ENCODE results near the gene APBA1.
"Not testable (repeated sequence)": the region's sequence is repeated elsewhere in the genome, so short reads cannot be mapped to it uniquely, and the experiment has no call there.

Gene APBA1

DNA sequence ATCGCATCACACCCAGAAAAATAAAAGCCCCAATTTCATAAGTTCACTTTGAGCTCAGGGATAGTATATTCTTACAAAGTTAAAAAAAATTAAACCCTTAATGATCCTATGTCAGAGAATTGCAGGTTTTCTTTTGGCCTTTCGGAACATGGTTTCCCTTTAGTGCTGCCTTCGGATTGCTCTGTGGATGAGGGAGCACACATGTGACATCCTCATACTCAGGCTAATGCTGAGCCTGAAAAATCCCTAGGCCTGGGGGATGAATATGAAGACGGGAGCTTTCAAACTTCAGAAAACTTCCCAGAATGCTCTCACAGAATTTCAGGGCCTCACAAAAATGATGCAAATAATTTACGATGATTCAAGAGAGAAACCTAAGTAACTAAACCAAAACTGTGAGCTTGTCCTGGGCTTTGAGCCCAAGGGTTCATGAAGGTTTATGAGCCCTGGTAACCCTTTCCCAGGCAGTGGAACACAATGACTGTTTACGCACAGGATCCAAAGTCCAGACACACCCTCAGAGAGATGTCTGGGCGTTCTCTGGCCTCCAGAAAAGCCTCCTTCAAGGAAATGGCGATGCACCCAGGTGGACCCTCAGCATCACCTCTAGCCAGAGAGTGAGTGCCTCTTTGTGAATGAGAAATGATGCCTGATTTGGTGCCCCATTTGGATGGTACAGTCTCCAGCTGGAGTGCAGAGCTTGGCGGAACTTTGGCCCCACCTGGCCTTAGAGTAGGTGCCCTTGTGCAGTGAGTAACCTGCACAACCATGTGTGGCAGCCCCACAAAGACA is 201.8 kb downstream of the APBA1 start:
- no peak for DNase-seq

DNA sequence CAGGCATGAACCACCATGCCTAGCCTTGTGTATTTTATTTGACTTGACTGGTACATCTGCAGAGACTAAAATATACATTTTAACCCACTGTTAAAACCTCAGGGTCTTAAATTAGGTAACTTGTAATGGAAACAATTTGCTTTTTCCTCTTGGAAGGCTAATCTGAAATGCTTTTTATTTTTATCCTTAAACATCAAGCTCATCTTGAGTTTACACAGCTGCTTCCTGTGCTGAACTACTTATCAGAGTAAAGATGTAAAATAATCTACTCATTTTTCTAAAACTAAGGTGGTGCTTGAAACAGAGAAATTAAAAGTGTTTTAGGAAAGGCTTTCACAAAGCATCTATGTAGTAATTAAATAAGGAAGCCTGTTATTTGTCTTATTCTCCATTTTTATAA is 203.0 kb downstream of the APBA1 start:
- DNase-seq, result no peak

DNA sequence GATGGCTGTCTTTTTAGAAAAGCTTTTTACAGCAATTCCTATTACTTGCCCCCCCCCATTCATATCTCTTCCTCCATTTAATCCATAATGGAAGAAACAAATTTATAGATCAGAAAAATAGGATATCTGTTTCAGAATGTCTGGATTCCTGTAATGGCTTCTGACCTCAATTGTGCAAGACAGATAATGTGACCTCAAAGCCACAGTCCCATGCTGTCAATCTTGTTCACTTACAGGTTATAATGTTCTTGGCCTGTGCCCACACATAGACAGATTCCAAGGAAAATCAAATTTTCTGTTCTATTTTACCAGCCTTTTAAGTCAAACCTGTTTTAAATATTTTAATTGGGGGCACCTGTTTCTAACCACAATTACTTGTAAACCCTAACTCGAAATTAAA is 203.8 kb downstream of the APBA1 start:
- DNase-seq, result no peak

DNA sequence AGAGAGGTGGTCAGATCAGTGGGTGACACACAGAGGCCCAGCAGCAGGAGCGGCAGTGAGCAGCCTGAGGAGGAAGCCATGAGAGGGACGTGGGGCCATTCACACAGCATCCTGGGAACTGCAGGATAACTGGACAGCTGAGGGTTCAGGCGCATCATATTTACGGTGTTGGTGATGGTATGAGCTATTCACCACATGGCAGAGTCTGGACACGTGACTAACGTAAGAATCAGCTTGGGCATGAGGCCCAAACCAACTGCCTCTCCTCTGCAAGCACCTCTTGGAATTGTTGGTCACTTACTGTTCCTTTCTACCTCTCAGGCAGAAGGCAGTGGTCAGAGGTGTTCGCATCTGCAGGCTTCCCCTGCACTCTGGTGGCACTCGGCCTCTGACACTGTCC is 206.0 kb downstream of the APBA1 start:
- no peak for DNase-seq

DNA sequence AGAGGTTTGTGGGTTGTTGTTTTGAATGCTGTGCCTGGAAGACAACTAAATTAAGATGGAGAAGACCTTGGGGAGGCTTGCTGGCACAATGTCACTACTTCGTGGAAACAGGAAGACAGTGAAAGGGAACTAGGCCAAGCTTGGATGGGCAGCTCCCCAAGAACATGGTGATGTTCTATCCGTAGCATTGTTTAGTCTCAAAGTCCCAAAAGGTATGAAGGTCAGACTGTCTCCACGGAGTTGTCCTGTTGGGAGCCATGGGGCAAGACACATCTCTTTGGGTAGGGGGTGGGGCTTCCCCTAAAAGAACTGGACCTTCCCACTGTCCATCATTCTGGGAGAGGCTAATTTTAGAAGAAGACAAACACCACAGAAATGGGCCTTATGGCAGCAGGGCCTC is 206.7 kb downstream of the APBA1 start:
- DNase-seq, result no peak

DNA sequence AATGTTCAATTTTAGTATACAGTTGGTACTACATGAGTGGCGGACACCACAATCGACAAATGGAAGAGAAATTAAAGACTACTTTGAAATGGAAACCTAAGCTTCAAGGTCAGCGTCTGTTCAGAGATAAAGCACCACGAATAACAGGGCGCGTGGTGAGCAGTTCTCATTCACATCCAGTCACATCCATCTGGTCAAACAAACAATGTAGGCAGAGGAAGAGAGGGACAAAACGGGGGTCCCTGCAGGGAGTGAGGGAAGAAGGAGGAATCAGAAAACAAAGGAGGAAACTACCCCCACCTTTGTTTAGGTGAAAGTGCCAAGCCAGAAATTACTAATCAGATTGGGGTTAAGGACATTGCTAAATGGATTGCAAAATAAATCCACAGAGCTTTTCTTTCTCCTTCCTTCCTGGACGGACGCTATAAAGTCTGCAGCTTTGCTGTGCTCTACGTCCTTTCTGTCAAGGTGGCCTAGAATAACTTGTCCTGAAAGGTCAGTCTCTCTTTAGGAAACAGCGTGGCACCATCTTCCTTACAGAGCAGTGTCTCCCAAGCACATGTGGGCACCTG is 208.6 kb downstream of the APBA1 start:
- no peak for DNase-seq

DNA sequence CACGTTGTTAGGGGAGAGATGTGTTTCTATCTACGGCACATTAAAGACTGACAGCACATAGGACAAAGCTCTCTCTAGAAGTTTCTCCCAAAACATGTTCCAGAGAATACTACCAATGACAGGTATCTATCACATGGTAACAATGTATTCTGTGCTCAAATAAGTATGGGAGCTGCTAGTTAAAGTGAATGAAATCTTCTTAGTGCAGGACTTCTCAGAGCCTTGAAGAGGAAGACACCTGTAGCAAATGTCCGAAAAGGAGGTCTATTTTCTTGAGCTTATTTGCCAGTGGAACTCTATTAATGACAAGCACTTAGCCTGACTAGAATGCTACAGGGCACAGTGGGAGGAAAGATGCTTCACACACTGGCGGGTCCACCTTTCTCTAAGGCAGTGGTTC is 209.8 kb downstream of the APBA1 start:
- DNase-seq, result no peak

DNA sequence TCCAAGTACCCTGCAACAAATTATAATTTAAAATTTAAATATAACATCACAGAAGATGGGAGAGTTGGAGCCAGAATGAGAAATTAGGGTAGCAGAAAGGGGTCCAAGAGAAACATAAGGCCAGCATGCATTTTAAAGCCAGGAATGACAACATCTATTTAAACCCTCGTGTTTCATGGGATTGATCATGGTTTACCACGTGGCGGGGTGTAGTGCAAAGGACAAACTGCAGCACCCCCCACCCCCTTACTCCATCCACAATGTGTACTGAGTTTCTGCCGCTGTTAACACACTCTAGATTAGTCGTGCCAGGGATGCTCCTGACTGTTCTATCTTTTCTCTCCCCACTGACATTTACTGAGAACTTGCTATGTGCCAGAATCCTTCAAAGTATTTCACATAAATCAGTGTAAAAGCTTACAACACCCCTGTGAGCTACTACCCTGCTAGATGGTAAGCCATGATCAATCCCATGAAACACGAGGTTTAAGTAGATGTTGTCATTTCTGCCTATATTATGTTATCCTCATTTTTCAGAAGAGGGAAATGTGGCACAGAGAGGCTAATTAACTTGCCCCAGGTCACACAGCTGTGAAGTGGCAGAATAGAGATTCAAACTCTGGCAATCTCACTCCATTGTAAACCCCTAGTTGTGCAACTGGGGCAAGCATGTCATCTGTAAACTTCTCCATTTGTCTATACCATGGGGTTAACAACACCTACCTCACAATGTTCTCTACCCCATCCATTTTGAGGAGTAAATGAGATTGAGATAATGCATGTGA is 210.9 kb downstream of the APBA1 start:
- DNase-seq, result no peak

DNA sequence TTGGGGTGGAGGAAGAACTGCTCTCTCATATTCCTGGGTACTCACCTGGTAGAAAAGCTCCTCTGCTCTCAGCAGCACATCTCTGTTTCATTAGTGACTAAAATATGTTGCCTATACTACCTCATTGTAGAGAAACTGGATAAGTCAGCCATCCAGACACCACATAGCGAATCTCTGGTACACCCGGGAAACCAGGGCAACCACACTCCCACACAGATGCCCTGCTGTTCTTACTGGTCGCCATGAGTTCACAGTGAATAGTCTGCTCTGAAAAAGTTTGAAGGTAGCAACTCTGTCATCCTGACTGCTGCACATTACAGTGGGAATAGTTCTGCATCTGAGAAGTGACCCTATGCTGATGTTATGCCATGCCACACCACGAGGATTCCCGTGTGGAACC is 212.2 kb downstream of the APBA1 start:
- no peak for DNase-seq

DNA sequence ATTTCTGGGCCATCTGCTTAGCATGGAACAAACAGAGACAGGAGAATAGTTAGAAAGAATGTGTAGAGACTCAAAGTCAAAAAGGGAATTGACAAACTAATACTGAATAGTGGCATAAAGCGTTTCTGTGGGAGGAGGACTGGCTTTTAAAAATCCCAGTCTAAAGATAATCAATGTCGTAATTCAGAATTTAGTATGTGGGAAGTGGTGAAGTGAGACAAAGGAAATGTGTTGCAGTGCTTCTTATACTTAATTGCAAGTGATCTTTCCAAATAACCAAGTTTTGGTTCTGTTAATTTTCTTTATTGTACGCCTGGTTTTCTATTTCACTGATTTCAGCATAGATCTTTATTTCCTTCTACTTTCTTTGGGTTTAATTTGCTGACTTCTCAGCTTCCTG is 214.0 kb downstream of the APBA1 start:
- no peak for DNase-seq

DNA sequence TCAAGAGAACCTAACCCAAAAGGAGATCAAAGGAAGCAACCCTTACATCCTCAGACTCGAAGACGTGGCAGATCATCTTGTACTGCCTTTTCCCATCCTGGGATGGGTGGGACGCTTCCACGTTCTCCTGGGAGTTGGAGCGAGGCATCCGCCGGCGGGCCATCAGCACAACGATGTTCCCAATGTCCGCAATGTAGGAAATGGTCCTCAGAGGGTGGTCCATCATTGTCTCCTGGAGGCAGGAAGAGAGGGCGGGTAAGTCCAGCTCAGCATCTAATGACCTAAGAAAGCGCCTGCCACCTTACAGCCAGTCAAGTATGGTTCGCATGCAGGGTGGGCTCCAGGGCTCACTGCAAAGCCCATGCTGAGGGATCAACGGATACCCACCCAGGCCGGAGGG is 216.0 kb downstream of the APBA1 start:
- DNase-seq, result no peak

DNA sequence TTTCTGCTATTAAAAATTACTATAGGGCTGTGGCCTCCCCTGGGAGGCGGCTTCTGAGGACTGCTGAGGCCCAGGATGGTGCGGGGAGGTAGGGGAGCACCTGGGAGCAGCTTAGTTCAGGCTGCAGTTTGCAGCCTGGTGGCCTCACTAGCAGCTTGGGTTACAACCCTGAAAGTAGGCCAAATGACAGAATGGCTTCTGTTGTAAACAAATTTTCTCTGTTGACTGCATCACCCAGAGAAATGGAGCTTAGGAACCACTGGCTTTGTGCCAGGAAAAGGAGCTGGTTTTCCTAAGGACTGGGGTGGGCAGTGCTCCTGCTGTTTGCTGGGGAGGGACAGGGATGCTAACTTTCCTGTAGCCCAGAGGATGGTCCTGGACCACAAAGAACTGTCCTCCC is 216.9 kb downstream of the APBA1 start:
- no peak for DNase-seq

DNA sequence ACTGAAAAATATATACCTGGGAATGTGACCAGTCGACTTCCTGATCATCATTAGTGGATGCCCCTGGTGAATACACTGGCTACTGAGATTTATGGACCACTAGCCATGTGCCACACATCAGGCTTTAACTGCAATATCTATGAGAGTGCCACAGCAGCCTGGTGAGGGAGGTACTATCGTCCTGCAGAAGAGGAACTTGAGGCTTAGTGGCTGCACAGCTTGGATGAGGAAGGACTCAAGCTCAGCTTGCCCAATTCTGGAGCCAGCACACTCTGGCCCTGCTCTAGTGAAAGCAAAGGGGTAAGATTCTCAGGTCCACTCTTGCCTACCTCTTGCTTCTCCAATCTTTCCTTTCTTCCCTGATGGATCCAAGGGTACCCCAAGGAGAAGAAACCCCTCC is 217.8 kb downstream of the APBA1 start:
- DNase-seq, result no peak

DNA sequence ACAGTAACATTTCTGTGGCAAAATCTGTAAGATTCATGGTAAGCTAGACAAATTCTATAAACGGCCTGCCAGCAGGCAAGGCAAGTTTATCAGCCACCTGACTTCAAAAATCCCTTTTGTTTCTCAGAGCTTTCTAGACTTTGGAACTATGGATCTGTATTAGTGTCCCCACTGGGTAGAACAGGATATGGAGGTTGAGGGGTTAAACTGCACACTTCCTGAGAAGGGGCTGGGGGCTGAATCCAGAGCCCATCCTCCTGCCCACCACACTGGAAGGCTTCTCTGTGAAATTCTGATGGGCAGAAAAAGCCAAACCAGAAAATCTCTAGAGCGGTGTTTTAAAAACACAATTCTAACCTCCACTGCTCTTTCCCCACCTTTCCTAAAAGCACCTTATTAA is 218.4 kb downstream of the APBA1 start:
- no peak for DNase-seq

DNA sequence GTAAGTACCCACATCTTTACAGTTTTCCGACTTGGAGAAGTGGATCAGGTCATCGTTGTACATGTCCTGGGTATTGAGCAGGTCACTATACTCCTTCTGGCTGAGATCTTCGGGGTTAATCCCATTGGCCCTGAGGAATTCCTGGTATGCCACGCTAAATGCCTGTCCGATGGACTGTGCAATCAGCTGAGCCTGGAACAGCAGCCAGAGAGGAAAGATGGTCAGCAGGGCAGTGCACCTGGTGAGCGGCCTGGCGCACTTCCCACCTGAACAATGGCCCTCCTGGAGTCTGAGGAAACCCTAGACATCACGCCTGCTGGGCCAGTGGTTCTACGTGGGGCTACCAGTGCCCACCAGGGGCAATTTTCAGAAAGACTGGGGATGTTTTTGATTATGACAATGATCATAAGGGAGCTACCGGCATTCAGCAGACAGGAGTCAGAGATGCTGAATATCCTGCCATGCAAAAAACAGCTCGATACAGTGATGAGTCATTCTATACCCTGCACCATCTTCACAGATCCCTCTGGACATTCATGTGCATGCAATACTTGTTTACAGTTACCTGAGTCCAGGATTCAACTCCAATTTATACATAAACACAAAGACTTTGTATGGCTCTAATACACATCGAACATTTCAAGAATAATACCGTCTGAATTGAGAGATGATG is 219.9 kb downstream of the APBA1 start:
- DNase-seq, result no peak

DNA sequence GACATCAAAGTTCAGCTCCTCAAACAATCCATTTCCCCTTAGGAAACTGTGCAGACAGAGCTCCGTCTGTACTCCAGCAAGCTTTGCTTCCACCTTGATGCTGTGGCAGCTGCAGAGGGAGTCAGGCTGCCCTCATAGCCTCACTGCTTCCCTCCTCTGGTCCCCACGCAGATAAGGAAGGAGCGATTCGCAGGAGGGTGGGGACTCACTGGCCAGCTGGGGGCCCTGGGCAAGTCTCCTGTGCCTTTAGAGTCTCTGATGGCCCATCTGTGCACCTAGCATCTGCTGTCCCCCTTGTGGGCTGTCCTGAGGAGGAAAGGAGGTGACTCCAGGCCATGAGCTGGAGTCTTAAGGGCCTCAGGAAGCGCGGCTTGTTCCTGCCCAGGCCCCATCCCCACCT is 225.7 kb downstream of the APBA1 start:
- no peak for DNase-seq

DNA sequence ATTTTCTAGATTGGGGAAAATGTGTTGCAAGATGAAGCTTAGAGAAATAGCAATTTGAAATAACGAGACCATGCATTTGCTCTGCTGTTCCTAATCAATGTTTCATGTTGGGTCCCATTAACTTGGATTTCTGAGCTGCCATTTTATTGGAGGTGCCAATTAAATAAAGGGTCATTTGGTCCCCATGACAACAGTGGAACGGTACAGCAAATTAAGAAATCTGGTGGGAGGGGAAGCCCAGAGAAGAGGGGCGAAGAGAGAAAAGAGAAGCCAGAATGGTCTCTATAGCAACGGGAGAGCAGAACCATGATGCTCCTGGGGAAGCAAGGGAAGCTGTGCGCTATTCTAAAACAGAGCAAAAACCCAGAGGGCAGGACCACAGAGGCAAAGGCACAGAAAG is 226.9 kb downstream of the APBA1 start:
- no peak for DNase-seq

DNA sequence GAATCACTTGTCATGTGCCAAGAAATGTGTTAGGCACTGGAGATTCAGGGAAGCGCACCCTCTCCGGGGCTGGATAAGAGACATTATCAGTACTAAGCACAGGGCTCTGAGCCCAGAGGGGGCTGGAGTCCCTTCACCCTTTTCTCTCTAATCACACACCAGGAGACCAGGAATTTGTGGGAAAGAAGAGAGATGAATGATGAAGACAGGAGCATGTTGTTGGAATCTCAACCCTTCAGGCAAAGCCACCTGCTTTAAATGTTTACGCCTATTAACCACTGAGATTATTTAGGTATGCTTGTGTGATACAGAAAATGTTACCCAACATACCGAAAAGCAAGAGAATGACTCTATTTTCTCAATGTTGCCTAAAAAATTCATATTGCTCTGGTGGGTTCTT is 227.4 kb downstream of the APBA1 start:
- no peak for DNase-seq

DNA sequence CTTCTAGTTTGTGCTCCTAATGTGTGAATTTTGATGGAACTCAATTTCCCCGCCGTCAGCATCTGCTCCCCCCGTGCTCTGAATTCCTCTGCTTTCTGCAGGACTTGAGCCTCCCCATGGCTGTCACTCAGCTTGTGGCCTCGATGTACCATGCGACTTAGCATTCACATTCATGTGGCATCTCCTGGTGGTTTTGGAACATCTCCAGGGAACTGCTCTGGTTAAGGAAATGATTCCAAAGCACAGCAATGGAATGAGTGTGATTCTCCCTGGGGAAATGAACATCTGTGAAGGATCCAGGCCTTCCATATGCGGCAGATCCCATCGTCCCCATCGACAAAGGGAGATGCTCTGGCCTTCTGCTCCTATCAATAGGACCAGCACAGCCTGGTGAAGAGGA is 228.2 kb downstream of the APBA1 start:
- DNase-seq, result no peak

DNA sequence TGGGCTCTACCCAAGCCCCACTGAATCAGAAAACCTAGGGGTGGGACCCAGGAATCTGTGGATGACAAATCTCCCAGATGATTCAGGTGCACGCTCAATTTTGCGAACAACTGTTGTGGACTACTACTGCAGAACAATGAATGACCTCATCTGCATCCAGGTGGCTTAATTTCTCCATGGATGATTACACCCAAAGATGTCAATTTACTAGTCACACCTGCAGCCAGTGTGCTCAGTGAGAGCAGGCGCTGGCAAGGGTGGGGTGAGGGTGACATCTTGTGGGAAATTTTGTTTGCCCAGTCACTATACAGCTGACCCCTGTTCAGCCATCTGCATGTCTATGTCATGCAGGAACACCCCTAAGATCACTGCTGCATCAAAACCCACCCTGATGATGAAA is 229.0 kb downstream of the APBA1 start:
- DNase-seq, result peak; percentile 80

DNA sequence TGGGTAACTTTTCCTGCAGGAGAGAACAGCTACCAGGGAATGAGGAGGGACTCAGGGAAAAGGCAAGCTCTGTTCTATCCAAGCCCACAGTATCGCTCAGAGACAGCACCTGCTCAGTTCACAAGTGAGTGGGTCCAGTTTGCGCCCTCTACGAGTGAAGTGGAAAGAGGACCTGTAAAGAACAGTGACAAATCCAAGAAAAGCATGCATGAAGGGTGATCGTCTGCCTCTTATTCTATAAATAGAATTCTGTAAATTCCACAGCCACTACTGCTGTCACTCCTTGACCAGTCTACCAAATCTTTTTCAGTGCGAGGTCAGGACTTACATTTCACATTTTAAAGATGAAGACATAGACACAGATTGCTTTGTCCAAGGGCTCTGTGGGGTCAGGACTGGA is 229.7 kb downstream of the APBA1 start:
- DNase-seq, result no peak

DNA sequence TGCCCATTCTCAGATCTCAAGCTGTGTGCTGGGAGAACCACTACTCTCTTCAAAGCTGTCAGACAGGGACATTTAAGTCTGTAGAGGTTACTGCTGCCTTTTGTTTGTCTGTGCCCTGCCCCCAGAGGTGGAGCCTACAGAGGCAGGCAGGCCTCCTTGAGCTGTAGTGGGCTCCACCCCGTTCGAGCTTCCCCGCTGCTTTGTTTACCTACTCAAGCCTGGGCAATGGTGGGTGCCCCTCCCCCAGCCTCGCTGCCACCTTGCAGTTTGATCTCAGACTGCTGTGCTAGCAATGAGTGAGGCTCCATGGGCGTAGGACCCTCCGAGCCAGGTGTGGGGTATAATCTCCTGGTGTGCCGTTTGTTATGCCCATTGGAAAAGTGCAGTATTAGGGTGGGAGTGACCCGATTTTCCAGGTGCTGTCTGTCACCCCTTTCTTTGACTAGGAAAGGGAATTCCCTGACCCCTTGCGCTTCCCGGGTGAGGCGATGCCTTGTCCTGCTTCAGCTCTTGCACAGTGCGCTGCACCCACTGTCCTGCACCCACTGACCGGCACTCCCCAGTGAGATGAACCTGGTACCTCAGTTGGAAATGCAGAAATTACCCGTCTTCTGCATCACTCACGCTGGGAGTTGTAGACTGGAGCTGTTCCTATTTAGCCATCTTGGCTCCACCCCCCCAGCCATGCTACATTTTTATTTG is 231.8 kb downstream of the APBA1 start:
- not testable (repeated sequence) for DNase-seq

DNA sequence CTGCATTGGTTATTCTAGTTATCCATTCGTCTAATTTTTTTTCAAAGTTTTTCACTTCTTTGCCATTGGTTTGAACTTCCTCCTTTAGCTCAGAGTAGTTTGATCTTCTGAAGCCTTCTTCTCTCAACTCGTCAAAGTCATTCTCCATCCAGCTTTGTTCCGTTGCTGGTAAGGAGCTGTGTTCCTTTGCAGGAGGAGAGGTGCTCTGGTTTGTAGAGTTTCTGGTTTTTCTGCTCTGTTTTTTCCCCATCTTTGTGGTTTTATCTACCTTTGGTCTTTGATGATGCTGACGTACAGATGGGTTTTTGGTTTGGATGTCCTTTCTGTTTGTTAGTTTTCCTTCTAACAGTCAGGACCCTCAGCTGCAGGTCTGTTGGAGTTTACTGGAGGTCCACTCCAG is 232.5 kb downstream of the APBA1 start:
- DNase-seq, result not testable (repeated sequence)

Data from NCI-H774 (cell line).